ENCODE measurements around the gene CTBP1.

The CTBP1 gene

DNA sequence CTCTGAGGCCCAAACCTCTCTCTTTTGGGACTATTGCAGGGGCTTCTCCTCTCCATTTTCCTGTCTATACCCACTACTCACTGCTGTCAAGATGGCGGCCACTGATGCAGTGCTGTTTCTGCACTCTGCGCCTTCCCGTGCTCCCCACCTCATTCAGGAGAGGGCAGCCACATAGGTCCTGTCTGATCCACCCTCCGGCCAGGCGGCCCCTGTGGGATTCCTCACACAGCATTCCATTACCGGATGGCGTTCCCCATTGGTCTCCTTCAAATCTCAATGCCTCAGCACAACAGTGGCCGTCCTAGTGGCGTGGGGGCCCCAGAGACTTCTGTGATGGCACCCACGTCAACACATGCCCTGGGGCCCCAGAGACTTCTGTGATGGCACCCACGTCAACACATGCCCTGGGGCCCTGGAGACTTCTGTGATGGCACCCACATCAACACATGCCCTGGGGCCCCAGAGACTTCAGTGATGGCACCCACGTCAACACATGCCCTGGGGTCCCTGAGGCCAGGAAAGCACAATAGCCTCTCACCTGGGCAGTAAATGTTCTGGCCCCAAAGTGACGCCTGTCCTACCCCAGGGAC is 83.9 kb downstream of the CTBP1 start:
- DNase-seq = peak; percentile 56
- H3K4me3 ChIP-seq (ENCODE audit: insufficient read depth in 1 of 2, low read depth in 1 of 2, low read length in 2 of 2) = no peak overlapping the region
- WGBS = 91% methylated on average over 13 of the region's 13 CpGs
- no peak overlapping the region for H3K18ac ChIP-seq (ENCODE audit: low read depth in 1 of 2, low read length in 2 of 2)
- H3K79me1 ChIP-seq (replicated peaks; ENCODE audit: low read length, poor library complexity, severe bottlenecking) = peaks cover 14% of the 10 kb centered on the region
- H2BK12ac ChIP-seq (ENCODE audit: low read length in 2 of 2) = no peak overlapping the region
- peaks cover 33% of the 10 kb centered on the region for H3K4me1 ChIP-seq (ENCODE audit: control insufficient read depth, insufficient read depth, low read depth, low read length)
- H3K4me2 ChIP-seq (ENCODE audit: low read length, poor library complexity, severe bottlenecking) = no peak overlapping the region
- no peak overlapping the region for H2BK15ac ChIP-seq (ENCODE audit: low read depth, poor library complexity, severe bottlenecking)
- H3K9me3 ChIP-seq (ENCODE audit: control insufficient read depth, low read length) = no peaks in the 10 kb centered on the region
- H3K4ac ChIP-seq (ENCODE audit: low read depth in 1 of 2, low read length in 2 of 2) = no peak overlapping the region
- no peak overlapping the region for H2BK120ac ChIP-seq (ENCODE audit: low read depth, low read length)
- H4K91ac ChIP-seq (ENCODE audit: low read length) = no peak overlapping the region
- peaks cover 0 to 3% of the 10 kb centered on the region in 2 experiments for H3K27me3 ChIP-seq (ENCODE audit: control insufficient read depth in 1 of 2, insufficient read depth in 1 of 2, low read length in 2 of 2)
- peak overlapping the region in 1 of 2 experiments; percentile 18 for H3K14ac ChIP-seq (ENCODE audit: low read length in 2 of 2)
- H2BK5ac ChIP-seq (ENCODE audit: low read depth, low read length, poor library complexity, severe bottlenecking) = no peak overlapping the region
- H3K36me3 ChIP-seq (ENCODE audit: control insufficient read depth in 1 of 2, insufficient read depth in 2 of 2, low read depth in 1 of 2, low read length in 2 of 2) = peaks cover 27 to 45% of the 10 kb centered on the region in 2 experiments
- no peak overlapping the region for H4K8ac ChIP-seq (ENCODE audit: low read length)
- no peak overlapping the region for H2AFZ ChIP-seq (ENCODE audit: low read depth, low read length)
- H2AK5ac ChIP-seq (ENCODE audit: low read length, severe bottlenecking) = no peak overlapping the region
- no peak overlapping the region for H3K9ac ChIP-seq (ENCODE audit: low read length)
- no peak overlapping the region for H3K23ac ChIP-seq (ENCODE audit: low read length in 2 of 2)
- no peak overlapping the region for H3K27ac ChIP-seq (ENCODE audit: low read length, poor library complexity, severe bottlenecking)

GRCh38 chr4:1164444-1164843 is 84.5 kb downstream of the CTBP1 start:
- Histone ChIP-seq H4K8ac (ENCODE audit: low read length) (peak overlapping the region; percentile 12), H3K14ac (ENCODE audit: low read length in 2 of 2) (no peak overlapping the region), H3K18ac (ENCODE audit: low read depth in 1 of 2, low read length in 2 of 2) (no peak overlapping the region), H3K27ac (ENCODE audit: low read length, poor library complexity, severe bottlenecking) (no peak overlapping the region), H2AFZ (ENCODE audit: low read depth, low read length) (no peak overlapping the region), H4K91ac (ENCODE audit: low read length) (no peak overlapping the region), H3K9me3 (ENCODE audit: control insufficient read depth, low read length) (no peaks in the 10 kb centered on the region), H3K4me1 (ENCODE audit: control insufficient read depth, insufficient read depth, low read depth, low read length) (peaks cover 27% of the 10 kb centered on the region), H2BK15ac (ENCODE audit: low read depth, poor library complexity, severe bottlenecking) (peak overlapping the region; percentile 31), H2BK5ac (ENCODE audit: low read depth, low read length, poor library complexity, severe bottlenecking) (no peak overlapping the region), H3K36me3 (ENCODE audit: control insufficient read depth in 1 of 2, insufficient read depth in 2 of 2, low read depth in 1 of 2, low read length in 2 of 2) (peaks cover 21 to 39% of the 10 kb centered on the region in 2 experiments), H2BK12ac (ENCODE audit: low read length in 2 of 2) (no peak overlapping the region), H3K9ac (ENCODE audit: low read length) (no peak overlapping the region), H3K27me3 (ENCODE audit: control insufficient read depth in 1 of 2, insufficient read depth in 1 of 2, low read length in 2 of 2) (peaks cover 0 to 3% of the 10 kb centered on the region in 2 experiments), H3K4ac (ENCODE audit: low read depth in 1 of 2, low read length in 2 of 2) (no peak overlapping the region), H2AK5ac (ENCODE audit: low read length, severe bottlenecking) (no peak overlapping the region), H3K23ac (ENCODE audit: low read length in 2 of 2) (no peak overlapping the region), H3K79me1 (replicated peaks; ENCODE audit: low read length, poor library complexity, severe bottlenecking) (peaks cover 11% of the 10 kb centered on the region), H2BK120ac (ENCODE audit: low read depth, low read length) (no peak overlapping the region), H3K4me3 (ENCODE audit: insufficient read depth in 1 of 2, low read depth in 1 of 2, low read length in 2 of 2) (no peak overlapping the region), H3K4me2 (ENCODE audit: low read length, poor library complexity, severe bottlenecking) (no peak overlapping the region)
- DNase-seq = no peak
- over 99% methylated on average over 5 of the region's 5 CpGs for WGBS

- Histone ChIP-seq H3K79me1 (replicated peaks; ENCODE audit: low read length, poor library complexity, severe bottlenecking) (peaks cover 8% of the 10 kb centered on the region), H3K14ac (ENCODE audit: low read length in 2 of 2) (no peak overlapping the region), H2BK5ac (ENCODE audit: low read depth, low read length, poor library complexity, severe bottlenecking) (no peak overlapping the region), H3K27me3 (ENCODE audit: control insufficient read depth in 1 of 2, insufficient read depth in 1 of 2, low read length in 2 of 2) (peaks cover 0 to 3% of the 10 kb centered on the region in 2 experiments), H2BK15ac (ENCODE audit: low read depth, poor library complexity, severe bottlenecking) (no peak overlapping the region), H3K4me2 (ENCODE audit: low read length, poor library complexity, severe bottlenecking) (no peak overlapping the region), H4K8ac (ENCODE audit: low read length) (no peak overlapping the region), H2AK5ac (ENCODE audit: low read length, severe bottlenecking) (no peak overlapping the region), H3K4me3 (ENCODE audit: insufficient read depth in 1 of 2, low read depth in 1 of 2, low read length in 2 of 2) (no peak overlapping the region), H3K4me1 (ENCODE audit: control insufficient read depth, insufficient read depth, low read depth, low read length) (peaks cover 23% of the 10 kb centered on the region), H3K23ac (ENCODE audit: low read length in 2 of 2) (no peak overlapping the region), H3K9me3 (ENCODE audit: control insufficient read depth, low read length) (peaks cover 3% of the 10 kb centered on the region), H3K36me3 (ENCODE audit: control insufficient read depth in 1 of 2, insufficient read depth in 2 of 2, low read depth in 1 of 2, low read length in 2 of 2) (peaks cover 17 to 35% of the 10 kb centered on the region in 2 experiments), H4K91ac (ENCODE audit: low read length) (no peak overlapping the region), H2AFZ (ENCODE audit: low read depth, low read length) (no peak overlapping the region), H3K4ac (ENCODE audit: low read depth in 1 of 2, low read length in 2 of 2) (no peak overlapping the region), H3K27ac (ENCODE audit: low read length, poor library complexity, severe bottlenecking) (no peak overlapping the region), H3K9ac (ENCODE audit: low read length) (no peak overlapping the region), H2BK120ac (ENCODE audit: low read depth, low read length) (no peak overlapping the region), H2BK12ac (ENCODE audit: low read length in 2 of 2) (no peak overlapping the region), H3K18ac (ENCODE audit: low read depth in 1 of 2, low read length in 2 of 2) (no peak overlapping the region)
- WGBS = 100% methylated on average over 3 of the region's 4 CpGs
- no peak for DNase-seq
Measured at GRCh38 chr4:1164040-1164439, 84.9 kb downstream of the CTBP1 start.

Measured in mesenchymal stem cell (in vitro differentiated cells and primary cell).